NCI-H82 treated with DMSO at 0.1 percent for 48 hours (cell line): ENCODE data around the gene MAGIX.
A peak's percentile ranks its signal among the peaks of the same experiment; 100 is the strongest.
"Not testable (repeated sequence)": the region's sequence is repeated elsewhere in the genome, so short reads cannot be mapped to it uniquely, and the experiment has no call there.

Source experiments
- DNase-seq: peaks from one replicate; lab custom pipeline; 2025; ENCODE audit not compliant: unreplicated experiment; lab: John Stamatoyannopoulos, UW

MAGIX gene

GRCh38 chrX:49162620-49163019, at the start of gene MAGIX:
MAGIX (plus strand) TSS chrX:49162758; CDS start chrX:49162890, 132 bp downstream.
- no peak for DNase-seq

DNA sequence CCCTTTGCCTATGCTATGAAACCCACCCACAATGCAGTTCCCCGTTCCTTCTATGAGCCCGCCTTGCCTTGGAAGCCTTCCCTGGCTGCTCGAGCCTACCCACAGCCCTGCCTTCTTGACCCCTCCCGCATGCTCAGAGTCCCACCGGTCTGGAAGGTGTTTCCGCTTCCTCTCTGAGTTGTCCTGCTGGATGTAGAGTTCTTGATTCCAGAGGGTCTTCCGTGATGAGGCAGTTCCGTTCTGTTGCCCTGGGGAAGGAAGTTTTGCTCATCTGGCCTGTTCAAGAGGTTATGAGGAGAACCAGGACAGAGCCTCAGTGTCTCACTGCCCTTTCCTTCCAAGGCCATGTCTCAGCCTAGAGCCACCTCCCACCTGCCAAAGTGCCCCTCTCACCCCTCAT, 46.5 kb upstream of the MAGIX start:
- no peak for DNase-seq

DNA sequence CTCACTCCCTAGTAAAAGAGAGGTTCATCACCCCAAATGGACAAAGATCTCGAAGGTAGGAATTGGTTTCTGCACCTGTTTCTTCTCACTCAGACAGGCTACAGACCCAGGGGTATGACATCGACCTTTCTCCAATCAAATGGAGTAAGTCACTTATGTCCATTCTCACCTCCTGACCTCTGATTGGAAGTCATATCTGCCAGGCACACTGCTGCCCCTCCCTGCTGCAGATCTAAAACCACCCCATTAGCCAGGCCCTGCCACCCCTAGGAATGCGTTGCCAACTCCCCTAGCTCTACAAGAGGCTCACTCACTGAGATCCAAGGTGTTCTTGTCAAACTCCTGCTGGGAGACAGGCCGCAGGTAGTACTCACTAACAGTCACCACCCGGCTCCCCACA, 45.8 kb upstream of the MAGIX start:
- no peak for DNase-seq

- no peak for DNase-seq
These were observed 45.0 kb upstream of the MAGIX start for GRCh38 chrX:49117581-49117980.

- DNase-seq: no peak
These were observed 42.5 kb upstream of the MAGIX start for GRCh38 chrX:49120091-49120490.

GRCh38 chrX:49122499-49122898, 40.1 kb upstream of the MAGIX start:
- no peak for DNase-seq

- DNase-seq: not testable (repeated sequence)
These were observed 34.8 kb upstream of the MAGIX start for GRCh38 chrX:49127742-49128258.

GRCh38 chrX:49129427-49129826, 33.1 kb upstream of the MAGIX start:
- no peak for DNase-seq

- not testable (repeated sequence) for DNase-seq
These were observed 30.3 kb upstream of the MAGIX start for GRCh38 chrX:49132275-49132674.

- no peak for DNase-seq
These were observed 28.8 kb upstream of the MAGIX start for GRCh38 chrX:49133759-49134158.

- DNase-seq: no peak
These were observed 25.1 kb upstream of the MAGIX start for GRCh38 chrX:49137492-49137891.

GRCh38 chrX:49139713-49140112, 22.8 kb upstream of the MAGIX start:
- no peak for DNase-seq

DNA sequence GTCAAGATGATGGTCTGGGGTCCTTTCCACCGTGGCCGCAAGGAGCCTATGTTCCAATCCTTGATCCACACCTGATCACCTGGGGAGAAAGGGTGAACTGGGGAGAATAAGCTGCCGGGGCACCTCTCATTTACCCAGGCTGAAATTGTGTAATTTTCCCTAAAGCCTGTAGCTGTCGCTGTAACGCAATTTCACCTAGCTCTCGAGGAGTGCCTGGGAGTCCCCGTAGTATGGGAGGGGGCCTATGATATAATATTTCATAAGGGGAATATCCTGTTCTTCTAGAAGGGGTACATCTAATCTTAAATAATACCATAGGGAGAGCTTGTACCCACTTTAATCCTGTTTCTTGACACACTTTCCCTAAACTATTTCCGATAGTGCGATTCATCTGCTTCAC, 20.3 kb upstream of the MAGIX start:
- DNase-seq: not testable (repeated sequence)

DNA sequence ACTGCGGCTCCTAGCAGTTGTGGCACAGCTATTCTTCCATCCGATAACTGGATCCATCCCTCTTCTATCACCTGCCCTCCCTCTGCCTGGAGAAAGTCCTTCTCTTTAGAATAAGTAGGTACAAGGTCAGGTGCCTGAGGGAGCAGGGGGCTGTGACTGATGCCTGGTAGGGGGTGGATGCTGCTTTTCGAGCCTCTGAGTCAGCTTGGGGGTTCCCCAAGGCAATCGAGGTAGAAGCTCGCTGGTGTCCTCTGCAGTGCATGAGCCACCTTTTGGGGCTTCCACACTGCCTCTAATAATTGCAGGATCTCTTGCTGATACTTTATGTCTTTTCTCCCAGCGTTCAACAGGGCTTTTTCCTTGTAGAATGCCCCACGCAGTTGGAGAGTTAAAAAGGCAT, 19.4 kb upstream of the MAGIX start:
- DNase-seq: not testable (repeated sequence)

GRCh38 chrX:49147282-49147681, 15.3 kb upstream of the MAGIX start:
- no peak for DNase-seq

DNA sequence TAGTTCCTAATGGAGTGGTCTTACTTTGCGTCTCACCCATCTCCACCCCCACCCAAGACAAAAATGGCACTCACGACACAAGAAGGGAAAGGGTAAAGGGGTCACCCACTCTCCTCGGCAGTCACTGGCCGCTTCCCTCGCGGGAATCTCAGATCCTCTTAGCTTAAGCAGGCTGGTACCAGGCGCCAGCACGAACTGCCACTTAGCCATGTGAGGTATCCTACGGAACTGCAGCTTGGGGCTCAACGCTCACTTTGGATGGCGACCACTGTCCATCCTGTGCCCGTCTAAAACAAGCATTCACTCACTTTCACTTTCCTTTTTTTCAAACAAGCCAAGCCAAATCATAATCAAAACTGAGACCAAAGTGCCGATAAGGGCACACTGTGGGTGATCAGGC, 14.6 kb upstream of the MAGIX start:
- DNase-seq: no peak

GRCh38 chrX:49148390-49149100, 14.0 kb upstream of the MAGIX start:
- DNase-seq: not testable (repeated sequence)

GRCh38 chrX:49149291-49149690, 13.3 kb upstream of the MAGIX start:
- not testable (repeated sequence) for DNase-seq

DNA sequence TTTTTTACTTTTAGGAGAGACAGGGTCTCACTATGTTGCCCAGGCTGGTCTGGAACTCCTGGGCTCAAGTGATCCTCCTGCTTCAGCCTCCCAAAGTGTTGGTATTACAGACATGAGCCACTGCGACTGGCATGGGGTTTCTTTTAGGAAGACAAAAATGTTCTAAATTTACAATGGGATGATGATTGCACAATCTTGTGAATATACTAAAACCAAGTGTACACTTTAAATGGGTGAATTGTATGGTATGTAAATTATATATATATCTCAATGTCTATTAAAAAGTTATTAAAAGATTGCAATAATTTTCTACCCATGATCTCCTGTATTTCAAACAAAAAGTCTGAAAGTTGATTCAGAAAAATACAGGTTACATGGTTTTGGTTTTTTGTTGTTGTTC, 9.1 kb upstream of the MAGIX start:
- DNase-seq: no peak

DNA sequence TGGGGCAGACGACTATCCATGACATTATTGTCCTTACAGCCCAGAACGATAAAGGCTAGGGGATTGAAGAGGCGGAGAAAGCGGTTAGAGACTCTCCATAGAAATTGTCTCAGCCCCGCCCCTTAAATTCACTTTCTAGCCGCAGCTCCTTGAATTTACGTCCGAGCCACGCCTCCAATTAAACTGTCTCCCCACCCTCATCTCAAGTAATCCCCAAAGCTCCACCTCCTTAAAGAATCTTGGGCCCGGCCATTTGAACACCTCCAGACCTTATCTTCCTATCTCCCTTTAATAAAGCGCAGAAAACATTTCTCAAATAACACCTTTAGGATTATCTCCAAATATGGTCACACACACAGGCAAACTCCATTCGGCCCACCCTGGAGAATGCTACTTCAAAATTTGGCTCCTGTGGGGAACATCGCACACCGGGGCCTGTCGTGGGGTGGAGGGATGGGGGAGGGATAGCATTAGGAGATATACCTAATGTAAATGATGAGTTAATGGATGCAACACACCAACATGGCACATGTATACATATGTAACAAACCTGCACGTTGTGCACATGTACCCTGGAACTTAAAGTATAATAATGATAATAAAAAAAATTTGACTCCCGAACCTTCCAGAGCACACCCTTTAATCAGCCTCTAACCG, 7.2 kb upstream of the MAGIX start:
- DNase-seq: peak; percentile 70

DNA sequence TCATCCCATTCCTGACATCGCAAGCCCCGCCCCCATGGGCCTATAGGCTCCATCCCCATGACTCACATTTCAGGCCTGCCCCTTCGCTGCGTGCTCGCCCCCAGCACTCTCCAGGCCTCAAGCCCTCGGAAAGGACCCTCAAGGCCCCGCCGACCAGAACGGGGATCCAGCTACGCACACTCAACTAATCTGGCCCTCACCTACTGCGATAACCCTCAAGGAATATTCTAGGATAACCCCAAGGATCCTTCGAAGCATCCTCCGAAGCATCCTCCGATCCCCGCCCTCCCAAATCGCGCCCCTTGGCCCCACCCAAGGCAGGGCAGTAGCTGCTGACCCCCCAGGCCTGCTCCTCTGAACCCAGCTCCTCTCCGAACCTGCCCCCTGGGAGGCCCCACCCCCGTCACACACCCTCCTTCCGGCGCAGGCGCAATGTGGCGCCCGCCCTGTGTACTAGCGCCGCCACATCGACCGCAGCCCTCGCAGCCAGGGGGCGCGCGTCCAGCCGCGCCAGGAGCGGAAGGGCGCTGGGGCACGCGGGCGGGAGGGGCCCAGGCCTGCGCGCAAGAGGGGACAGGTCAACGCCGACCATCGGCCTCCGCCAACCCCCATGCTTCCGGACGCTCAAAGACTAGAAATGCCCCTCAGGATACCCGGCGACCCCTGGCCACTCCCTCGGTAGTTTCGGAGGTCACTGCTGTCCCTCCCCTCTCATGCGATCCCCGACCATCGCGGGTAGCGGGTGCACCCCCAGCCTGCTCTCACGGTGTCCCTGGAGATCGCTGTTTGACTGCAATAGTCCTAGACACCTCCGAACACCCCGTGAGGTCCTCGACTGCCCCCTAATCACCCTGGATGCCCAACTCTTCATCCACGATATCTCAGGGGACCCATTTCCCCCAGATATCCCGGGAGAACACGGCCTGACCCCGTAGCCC, 6.4 kb upstream of the MAGIX start:
- DNase-seq: peak; percentile 77
